H1 (cell line): ENCODE measurements around the gene ANKRD13C. TPM values are rescaled to one million over a fixed set of nuclear protein-coding genes. Genes with fewer than 3 reads are reported as not detected.

ENCODE experiments used
- BACH1 ChIP-seq: IDR thresholded peaks from 2 replicates; pipeline ENCODE4 v1.6.1; 2012; ENCODE audit warnings: low read length, improper control_type of control experiment
- NRF1 ChIP-seq: IDR thresholded peaks from 2 replicates; pipeline ENCODE4 v1.6.1; 2011; ENCODE audit warnings: mild to moderate bottlenecking, low read depth, low read length, improper control_type of control experiment
- POU5F1 ChIP-seq: IDR thresholded peaks from 2 replicates; pipeline ENCODE4 v1.6.1; 2011; ENCODE audit warnings: low read depth, mild to moderate bottlenecking, low read length, moderate library complexity
- SIRT6 ChIP-seq: IDR thresholded peaks from one replicate; pipeline ENCODE4 v1.7.1; 2012; ENCODE audit warnings: low read length, inconsistent platforms
- SP4 ChIP-seq: IDR thresholded peaks from 2 replicates; pipeline ENCODE4 v1.6.1; 2012; ENCODE audit warnings: low read length, inconsistent platforms
- polyA plus RNA-seq, 7 experiments: library from polyadenylated mRNA; depleted of rRNA in 3 of 7; stranded (reverse) in 5 of 7; unstranded in 2 of 7; fragments of >200 nt in 5 of 7; fragments of 200-250 nt in 2 of 7; gene quantifications; 1 replicate in 5 of 7; 2 replicates in 1 of 7; 4 replicates in 1 of 7; pipeline versions ENCODE4 v1.2.1 to v1.2.3, GENCODE V29; 2011 to 2013; ENCODE audit warnings: missing spikeins in 2 of 7, mixed read lengths in 2 of 7
- total RNA-seq: library from RNA; stranded (reverse); fragmentation: NEBNext Ultra II Directional; extraction: Animal tissue kit (Norgen Biotek cat#: 25700); gene quantifications from 2 replicates; pipeline ENCODE4 v1.2.1, GENCODE V29; 2021

The ANKRD13C gene
- total and polyA plus RNA-seq, 2 of the 8 experiments (the other 6 are each of a cell fraction or from before 2014, with no cell fraction given) = 4.8 to 21.7 TPM

DNA sequence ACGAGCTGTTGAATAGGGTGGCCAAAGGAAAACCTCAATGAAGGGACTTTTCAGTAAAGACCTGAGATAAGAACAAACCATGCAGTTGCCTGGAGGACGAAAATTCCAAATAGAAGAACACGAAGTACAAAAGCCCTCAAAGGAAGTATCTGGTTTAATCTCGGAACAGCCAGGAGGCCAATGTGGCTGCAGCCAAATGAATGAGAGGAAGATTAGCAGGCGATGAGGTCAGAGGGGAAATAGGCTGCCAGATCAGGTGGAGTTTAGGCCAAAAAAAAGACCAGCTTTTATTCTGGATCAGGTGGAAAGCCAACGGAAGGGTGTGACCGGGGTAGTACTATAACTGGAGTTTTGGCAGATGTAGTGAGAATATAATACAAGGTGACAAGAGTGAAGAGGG, 89.7 kb downstream of the ANKRD13C start (continued):
- TF ChIP-seq NRF1 (no peak), SIRT6 (no peak), BACH1 (no peak), POU5F1 (no peak), SP4 (no peak)
